HG03139 (cell line): Measurements from ENCODE around the gene BANF2.

Experiments
- ATAC-seq: cut with Tn5 transposase; IDR thresholded peaks from one replicate; pipeline ENCODE4 v1.9.1; 2021; ENCODE audit not compliant: unreplicated experiment

The BANF2 gene

DNA sequence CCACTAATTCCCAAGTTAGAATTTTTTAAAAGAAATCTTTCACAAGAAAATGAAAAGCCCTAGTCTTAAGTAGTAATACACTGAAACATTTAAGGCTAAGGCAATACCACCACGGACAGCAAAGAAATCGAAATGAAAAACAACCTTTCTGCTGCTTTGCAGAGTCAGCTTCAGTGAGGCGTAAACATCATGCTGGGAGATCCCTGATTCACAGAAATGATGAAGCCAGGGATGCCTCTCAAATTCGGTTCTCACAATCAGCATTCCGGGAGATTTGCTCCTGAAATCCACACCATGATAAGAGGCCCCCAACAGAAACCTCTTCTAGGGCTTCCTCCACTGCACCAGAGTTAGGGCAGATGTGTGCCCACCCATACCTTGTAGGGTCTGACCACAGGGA lies 36.3 kb upstream of the BANF2 start:
- ATAC-seq = no peak

DNA sequence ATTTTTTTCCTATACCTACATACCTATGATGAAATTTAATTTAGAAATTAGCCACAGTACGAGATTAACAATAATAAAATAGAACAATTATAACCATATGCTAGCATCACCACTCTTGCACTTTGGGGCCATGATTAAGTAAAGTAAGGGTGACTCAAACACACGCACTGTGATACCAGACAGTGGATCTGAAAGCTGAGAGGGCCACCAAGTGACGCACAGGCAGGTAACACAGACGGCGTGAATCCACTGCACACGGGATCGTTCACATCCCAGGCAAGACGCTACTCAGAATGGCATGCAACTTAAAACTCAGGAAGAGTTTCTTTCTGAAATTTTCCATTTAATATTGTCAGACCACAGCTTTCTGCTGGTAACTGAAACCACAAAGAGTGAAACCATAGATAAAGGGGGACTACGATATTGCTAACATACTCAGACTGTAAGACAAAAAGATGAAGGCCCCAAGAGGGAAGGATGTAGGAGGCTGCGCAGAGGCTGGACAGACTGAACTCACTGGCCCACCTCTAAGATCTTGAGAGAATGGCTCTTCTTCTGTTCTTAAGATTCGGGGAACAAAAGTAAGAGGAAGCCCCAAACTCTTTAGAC lies 35.6 kb upstream of the BANF2 start:
- no peak for ATAC-seq

DNA sequence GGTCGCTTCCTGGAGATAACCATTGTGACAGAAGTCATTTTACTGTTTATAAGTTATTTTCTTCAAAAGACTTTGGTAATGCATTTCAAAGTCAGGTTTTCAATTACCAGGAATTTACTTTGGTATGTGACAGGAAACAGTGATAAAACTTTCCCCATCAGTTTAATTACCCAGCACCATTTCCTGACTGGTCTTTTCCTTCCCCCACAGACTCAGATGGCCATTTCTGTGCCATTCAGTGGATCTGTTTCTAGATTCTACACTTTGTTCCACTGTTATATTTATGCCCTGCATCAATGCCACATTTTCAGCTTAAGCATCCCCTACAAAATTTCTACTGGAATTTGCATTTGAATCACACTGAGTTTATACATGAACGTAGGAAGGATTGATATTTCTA lies 34.0 kb upstream of the BANF2 start:
- ATAC-seq = no peak

DNA sequence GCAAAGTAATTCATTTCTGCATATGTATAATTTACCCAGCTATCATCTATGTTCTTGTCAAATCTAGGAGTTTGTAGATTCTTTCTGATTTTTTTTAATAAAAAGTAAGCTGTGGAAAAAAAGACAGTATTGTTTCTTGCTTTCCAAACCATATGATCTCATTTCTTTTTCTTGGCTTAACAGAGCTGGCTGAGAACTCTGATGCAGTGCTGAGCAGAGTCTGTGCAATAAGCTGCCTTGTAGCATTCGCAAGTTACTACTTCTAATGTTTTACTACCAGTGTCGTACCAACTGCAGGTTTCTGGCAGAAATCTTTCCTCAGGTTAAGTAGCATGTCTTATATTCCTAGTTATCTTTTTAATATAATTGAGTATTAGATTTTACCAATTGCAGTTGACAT lies 33.3 kb upstream of the BANF2 start:
- no peak for ATAC-seq

DNA sequence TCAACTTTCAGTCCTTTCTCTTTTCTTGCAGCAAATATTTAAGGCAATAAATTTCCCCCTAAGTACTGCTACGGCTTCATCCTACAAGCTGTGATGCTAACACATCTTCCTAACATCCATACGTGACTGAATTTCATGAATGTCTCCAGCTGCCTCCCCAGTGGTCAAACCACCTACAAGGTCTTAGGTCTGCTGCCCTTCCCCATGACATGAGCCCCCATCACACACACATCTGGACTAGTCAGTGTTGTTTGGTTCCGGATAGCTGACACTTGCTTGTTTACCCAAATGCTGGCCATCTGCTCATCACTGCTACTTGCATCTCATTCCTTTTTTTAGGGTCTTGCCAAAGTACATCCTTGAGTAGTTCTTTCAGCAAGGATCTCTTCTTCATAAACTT lies 32.3 kb upstream of the BANF2 start:
- no peak for ATAC-seq

DNA sequence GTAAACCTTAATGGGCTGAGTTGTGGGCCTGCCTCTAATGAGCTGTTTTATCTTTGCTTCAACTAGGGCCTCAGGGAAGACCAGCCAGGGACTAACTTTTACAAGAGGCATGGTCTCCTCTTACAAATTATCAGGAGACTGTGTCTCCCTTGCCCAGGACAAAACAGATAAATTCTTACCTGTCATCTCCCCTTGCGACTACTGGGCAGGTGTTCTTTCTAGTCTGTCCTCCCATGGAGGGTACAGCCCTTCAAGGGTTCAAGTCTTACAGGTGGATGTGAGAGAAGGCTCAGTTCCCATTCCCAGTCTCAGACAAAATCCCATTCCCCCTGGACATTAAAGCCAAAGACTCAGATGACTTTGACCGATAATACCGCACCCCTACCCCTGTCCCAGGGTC lies 31.3 kb upstream of the BANF2 start:
- no peak for ATAC-seq

DNA sequence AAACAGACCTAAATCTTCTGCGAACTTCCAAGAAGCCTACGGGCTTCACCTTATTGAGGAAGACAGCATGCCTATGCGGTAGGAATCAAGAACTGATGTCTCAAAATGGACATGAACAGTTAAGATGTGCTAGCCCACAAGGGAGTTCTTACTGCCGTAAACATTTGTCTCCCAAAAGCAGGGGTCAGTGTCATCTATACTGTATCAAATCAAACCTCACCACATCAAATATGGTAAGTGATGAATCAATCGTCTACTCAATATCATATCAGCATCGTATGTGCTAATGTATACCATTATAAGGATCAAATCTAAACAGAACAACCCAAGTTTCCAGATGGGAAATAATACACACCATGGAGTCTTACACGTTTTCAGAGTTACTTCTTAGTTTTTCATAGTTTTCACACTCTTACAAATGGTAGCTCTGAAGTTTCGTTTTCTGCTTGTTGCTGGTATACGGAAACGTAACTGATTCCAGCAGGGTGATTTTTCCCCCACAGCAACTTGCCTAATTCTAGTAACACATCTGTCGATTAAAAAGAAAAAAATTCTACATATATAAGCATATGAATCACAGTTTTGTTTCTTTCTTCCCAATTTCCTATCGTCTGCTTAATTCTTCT lies 30.3 kb upstream of the BANF2 start:
- no peak for ATAC-seq

DNA sequence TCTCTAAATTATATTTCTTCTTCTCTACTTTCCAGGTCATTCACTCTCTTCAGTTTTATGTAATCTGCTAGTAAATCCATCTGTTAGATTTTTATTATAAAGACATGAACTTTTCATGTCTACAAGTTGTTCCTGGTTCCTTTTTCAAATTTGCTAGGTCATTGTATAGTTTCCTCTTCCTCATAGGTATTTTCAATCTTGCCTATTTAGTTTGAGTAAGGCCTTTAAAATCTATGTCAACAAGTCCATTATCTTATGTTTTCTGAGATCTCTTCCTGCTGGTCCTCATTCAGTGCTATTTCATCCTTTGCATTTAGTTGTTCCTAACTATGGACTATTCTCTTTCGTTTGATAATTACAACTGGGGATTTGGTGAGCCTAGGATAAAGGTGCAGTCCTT lies 28.8 kb upstream of the BANF2 start:
- no peak for ATAC-seq

DNA sequence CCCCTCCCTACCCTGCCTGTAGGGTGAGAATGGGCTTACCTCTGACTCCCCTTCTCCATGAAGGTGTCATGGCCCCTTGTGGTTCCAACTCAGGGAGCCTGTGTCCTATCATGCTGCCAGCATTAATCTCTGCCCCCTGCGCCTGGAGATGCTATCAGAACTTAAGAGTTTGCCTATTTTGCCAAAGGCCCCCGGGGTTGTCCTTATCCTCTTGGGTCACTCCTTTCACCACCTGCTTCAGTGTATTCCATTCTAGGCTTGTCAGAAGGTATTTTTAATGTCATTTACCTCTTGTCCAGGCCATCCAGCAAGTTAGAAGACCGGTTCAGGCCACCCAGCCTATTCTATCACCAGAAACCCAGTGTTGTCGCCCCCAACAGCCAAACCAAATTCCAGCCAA lies 28.2 kb upstream of the BANF2 start:
- ATAC-seq = no peak

DNA sequence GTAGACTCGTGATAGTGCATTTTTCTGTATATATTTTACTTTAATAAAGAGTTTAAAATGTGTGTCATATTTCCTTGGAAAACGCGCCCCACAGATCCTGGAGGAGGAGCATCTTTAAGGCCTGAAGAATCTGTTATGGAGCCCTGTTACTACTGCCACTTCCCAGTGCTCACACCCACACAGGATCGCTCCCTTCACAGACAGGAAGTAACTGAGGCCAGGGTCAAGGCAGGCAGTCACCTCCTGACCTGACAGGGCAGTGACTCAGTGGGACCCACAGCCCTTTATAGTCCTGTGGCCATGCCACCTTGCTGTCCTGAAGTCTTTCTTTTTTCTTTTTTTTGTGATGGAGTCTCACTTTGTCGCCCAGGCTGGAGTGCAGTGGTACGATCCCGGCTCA lies 26.7 kb upstream of the BANF2 start:
- no peak for ATAC-seq

DNA sequence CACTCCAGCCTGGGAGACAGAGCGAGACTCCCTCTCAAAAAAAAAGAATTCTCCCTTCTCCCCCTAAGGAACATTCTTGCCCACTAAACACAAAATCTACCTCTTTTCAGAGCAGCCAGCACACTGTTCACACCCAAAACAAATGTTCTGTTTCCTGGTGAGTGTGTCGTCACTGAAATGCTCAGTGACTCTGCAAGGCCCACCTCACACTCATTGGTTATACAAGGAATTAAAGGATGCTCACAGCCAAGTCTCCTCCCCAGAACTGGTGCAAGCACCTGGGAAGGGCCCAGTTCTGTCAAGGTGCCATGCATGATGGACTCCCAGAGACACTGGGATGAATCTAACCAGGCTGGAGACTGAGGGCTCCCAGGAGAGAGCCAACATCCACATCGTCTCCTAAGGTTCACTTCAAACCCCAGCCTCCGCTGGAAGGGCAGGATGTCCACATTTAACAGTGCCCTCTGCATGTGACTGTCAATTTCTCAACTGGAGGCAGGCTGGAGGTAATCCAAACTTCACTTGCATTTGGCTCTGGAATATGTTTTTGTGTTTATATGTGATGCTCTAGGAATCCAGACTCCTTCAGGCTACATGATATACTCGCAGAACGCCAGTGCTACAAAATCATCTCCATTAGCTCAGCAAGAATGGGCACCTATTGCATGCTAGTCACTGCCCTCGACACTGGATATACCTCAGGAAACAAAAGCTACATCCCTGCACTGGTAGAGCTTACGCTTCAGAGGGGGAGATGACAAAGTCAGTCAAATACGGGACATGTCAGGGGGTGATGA lies 24.8 kb upstream of the BANF2 start:
- ATAC-seq = no peak

DNA sequence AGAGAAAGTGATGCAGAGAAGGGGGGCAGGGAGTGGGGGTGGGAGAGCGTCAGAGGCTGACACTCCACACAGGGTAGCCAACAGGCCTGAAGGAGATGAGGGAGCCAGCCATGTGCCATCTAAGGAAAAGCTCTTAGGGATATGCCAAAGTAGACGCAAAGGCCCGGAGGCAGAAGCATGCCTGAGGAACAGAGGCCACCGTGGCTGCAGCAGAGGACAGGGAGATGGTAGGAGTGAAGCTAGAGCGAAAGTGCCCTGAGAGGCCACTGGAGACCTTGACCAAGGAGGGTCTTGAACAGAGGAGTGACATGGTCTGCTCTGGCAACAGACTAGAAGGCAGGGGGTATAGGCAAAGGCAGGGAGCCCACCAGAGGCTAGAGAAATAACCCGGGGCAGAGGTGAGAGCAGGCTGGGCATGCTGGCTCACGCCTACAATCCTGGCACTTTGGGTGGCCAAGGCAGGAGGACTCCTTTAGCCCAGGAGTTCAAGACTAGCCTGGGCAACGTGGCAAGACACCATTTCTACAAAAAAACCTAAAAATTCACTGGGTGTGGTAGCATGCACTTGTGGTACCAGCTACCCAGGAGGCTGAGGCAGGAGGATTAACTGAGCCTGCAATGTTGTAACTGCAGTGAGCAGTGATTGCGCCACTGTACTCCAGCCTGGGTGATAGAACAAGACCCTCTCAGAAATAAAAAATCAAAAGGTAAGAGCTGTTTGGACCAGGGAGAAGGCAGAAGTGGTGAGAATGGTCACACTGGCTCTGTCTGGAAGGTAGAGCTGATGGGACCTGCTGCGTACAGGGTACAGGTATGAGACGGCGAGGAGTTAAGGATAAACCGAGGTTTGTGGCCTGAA lies 24.0 kb upstream of the BANF2 start:
- ATAC-seq = no peak

DNA sequence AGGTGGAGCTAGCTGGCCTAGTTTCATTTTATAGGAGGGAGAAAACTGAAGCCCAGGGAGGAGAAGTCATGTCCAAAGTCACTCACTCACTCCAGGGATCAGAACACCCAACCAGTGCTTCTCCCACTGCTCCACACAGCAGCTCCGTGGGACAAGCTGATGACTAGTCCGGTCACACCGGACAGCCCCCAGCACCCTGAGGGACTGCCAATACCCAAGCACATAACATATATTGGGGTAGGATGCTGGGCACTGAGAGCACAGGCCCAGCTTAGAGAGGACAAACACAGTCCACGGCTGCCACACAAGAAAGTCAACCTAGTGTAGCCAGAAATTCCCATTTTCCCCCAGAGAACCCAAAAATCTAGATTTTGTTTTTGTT lies 23.4 kb upstream of the BANF2 start:
- ATAC-seq = no peak

DNA sequence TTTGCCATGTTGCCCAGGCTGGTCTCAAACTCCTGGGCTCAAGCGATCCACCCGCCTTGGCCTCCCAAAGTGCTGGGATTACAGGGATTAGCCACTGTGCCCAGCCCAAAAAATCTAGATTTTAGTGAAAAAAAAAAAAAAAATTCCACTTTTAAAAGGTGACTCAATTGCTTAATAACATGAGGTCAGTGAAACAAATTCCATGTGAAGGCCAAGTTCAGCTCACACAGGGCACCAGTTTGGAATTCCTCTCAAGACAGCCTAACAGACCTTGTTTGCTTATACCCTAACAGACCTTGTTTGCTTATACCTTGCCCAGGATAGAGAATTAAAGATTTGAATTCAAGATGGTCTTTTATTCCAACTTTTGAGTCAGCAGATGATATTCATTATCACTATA lies 22.8 kb upstream of the BANF2 start:
- no peak for ATAC-seq

DNA sequence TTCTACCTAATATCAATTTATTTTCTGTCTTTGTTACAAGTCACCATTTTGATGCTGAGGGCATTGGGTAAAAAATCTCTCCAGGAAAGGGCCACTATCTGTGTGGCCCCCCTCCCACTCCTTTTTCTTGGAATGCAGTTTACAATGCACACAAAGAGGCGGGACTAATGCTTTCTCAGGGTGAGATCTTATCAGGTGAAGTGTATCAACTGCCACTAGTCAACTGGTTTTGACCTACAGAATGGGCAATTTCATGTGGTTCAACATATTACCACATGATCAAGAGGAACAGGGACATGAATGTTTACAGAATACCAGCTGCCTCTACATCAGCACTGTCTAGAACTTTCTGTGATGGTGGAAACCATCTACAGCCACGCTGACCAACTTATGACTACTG lies 21.5 kb upstream of the BANF2 start:
- ATAC-seq = no peak

DNA sequence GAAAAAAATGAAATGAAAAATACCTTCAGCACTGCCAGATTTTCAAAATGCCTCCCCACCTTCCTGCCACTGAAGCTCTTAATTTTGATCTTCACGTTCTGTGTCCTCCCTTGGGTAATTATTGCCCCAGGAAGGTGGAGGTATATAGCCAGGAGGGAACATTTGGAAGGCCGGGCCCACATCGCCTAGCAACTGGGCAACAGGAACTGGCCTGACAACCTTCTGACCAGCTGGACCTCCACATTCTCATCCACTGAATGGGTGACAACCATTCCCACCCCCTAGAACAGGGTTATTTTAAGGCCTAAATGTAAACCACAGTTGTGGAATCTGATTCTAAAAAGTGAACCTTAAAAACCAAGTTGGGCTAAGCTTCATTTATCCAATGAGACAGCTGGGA lies 20.9 kb upstream of the BANF2 start:
- no peak for ATAC-seq

DNA sequence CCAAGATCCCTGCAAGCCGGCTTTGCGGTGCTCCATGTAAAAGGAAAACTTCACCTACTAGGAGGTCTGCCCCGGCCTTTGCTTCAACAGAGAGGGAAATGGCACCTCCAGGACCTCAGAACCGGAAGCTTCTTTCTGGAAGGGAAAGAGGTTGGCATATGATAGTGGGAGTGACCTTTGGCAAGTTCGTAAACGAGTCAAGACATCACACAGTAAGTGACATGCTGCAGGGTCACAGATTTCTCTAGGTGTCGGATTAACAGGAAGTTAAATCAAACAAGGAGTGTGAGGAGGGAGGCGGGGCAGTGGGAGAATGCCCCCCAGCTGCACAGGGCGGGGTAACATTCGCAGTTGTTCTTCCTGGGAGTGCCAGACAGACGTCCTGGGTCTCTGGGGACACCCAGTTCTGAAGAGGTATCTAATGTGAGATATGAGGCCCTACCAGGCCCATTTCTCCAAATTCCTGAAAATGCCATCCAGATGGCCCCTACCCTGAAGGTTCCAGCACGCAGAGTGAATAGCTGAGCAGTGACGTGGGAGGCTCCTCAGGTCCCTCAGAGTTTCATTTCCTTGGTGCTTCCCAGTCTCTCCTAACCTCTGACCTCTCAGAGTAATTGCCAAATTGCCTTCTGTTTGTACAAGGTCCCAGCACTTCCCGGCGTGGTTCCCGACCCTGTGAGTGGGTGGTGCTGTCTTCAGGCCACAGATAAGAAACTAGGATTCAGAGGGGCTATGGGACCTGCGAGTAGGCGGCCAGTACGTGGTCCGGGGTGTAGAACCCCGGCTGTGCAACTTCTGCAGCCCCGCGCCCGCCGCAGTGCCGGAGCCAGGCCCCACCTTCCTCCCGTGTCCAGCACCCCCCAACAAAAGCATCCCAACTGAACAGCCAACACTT lies 19.6 kb upstream of the BANF2 start:
- no peak for ATAC-seq

DNA sequence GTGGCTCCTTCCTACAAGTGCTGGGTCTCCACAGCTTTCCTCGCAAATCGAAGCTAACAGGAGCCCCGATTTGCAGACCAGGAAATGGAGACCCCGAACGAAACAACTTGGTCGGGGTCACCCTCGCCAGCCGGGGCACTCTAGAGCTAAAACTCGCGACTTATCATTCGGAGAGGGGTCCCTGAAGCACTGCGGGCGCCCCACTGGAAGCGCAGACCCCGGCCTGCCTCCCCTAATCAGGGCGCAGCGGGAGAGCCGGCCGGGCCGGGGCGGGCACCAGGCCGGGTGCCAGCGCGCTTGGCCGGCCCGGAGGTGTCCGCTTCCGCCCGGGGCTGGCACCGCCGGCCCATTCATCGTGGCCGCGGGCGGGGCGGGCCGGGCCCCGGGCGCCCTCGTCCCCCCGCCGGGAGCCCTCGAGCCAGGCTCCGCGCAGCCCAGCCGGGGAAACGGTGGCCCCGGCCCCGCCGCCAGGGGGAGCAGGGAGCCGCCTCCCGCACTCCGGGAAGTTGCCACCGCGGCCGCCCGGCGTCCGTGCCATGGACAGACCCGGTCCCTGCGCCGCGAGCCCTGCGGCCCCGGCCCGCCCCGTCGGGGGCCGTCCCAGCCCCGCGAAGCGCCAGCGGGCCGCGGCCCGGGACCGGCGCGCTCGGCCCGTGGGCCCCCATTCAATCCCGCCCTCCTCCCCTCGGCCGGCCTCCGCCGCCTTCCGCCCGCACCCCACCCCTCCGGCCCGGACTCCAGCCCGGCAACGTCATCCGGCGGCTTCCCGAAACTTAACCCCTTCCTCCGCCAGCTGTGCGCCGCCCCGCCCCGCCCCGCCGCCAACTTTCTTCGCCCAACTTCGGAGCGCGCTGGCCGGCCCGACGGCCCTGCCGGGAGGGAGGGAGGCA lies 18.7 kb upstream of the BANF2 start:
- peak; percentile 35 for ATAC-seq

DNA sequence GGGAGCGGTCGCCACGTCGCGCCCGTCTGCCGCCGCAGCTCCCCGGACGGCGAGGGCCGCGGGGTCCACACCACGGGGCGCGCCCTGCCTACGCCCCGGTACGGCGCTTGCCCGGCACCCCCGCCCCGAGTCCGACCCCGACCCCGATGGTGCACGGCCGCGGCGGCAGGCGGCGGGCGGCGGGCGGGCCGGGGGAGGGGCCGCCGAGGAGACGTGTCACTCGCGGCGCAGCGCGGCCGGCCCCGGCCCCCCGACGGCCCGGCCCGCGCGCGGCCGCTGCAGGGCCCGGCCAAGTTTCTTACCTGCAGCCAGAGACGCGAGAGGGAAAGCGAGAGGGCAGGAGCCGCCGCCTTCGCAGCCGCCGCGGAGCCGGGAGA lies 18.1 kb upstream of the BANF2 start:
- ATAC-seq = peak; percentile 1
